GM21381 (cell line): ENCODE measurements around the gene EXOC3L2.
"Not testable (repeated sequence)": the region's sequence is repeated elsewhere in the genome, so short reads cannot be mapped to it uniquely, and the experiment has no call there.

ENCODE experiments used
- ATAC-seq: cut with Tn5 transposase; IDR thresholded peaks from one replicate; pipeline ENCODE4 v1.9.1; 2021; ENCODE audit warnings: mild to moderate bottlenecking, moderate library complexity; ENCODE audit not compliant: unreplicated experiment

The EXOC3L2 gene

DNA sequence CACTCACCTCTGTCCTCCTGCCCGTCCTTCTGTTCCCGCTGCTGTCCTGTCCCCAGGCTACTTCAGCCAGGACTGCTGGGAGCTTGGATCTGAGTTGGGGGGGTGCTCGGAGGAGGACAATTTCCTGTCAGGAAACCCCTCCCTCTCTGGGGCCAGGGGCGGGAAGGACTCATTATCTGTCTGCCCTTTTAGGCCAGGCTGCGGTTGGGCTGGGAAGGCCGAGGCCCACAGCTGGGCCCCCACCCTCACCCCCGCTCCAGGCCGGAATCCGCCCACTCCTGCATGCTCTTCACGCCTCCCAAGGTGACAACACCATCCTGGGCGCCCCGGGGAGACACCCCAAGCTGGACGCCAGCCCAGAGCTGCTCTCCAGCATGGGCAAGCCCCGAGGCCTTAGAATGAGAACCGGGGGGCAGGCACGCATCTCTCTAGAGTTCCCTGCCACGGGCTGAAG lies at the start of gene EXOC3L2:
TSS of gene EXOC3L2 (minus strand) at position 74 of the 454 bp plus-strand sequence. CDS start 6,362 bp downstream, outside the sequence.
- ATAC-seq: no peak

DNA sequence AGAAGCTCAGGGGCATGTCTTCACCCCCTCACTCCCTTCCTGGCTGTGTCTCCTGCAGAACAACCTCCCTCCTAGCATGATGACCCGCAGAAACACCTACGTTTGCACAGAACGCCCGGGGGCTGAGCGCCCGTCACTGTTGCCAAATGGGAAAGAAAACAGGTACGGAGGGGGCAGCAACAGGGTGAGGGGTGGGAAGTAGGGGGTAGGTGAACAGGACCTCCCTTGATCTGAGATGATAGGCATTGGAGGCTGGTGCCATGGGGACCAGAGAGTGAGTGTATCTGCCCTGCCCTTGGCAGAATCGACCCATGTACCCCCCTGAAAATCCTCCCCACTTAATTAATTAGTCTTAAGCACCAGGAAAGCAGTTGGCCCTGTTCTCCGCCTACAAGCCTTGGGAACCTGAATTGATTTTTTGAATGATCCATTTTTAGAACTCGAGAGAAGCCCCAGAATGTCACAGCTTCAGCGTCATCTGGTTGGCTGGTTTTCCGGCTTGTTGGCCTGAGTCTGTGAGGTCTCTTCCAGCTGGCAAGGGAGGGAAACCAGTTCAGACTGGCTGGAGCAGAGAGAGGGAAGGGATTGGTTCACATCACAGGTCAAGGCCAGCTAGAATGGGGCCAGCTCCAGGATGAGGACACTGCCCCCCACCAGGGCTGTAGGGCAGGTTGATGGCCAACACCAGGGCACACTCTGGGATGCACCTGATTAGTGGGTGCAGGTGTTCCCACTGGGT lies 49.3 kb upstream of the EXOC3L2 start:
- ATAC-seq: no peak

DNA sequence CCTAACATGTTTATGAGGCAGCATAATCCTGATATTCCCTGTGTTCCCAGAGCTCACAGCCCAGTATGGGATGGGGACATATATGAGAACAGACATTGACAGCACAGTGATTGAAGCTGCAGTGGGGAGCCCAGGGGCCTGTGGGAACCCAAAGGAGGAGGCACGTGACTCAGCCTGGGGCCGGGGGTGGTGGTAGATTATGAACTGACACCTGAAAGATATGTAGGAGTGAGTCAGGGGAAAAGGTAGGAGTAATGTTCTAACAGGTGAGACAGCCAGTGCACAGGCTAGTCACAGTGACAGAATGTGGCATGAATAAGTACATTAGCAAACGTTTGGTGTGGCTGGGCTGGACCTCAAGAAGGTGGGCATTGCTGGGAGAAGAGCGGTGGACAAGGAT lies 48.5 kb upstream of the EXOC3L2 start:
- no peak for ATAC-seq

GRCh38 chr19:45291834-45292233 lies 46.6 kb upstream of the EXOC3L2 start:
- ATAC-seq: no peak

- no peak for ATAC-seq
These were observed 45.2 kb upstream of the EXOC3L2 start for GRCh38 chr19:45290381-45290931.

- ATAC-seq: no peak
These were observed 38.3 kb upstream of the EXOC3L2 start for GRCh38 chr19:45283443-45284033.

- no peak for ATAC-seq
These were observed 35.3 kb upstream of the EXOC3L2 start for GRCh38 chr19:45280471-45280961.

GRCh38 chr19:45279587-45280192 lies 34.5 kb upstream of the EXOC3L2 start:
- no peak for ATAC-seq

- ATAC-seq: no peak
These were observed 32.9 kb upstream of the EXOC3L2 start for GRCh38 chr19:45278087-45278486.

- ATAC-seq: no peak
These were observed 31.1 kb upstream of the EXOC3L2 start for GRCh38 chr19:45276284-45276687.

DNA sequence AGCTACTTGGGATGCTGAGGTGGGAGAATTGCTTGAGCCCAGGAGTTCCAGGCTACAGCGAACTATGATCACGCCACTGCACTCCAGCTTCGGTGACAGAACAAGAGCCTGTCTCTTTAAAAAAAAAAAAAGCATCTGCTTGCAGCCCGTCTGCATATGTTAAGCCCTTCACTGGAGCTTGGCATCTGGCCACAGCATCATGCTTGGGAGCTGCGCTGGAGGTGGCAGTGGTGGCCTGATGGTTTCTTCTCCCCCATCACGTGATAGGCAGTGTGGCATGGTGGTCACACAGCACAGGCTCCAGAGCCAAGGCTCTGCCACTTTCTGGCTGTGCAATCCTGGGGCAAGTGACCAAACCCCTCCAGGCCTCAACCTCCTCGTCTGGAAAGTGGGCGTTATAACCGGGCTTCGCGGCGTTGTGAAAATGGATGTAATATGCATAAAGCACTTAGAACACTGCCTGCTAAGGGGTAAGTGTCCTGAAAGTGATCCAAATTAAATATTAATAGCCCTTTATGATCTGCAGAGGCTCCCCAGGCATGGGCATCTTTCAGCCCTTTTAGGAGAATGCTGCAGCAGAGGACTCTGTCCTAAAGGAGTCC lies 30.3 kb upstream of the EXOC3L2 start:
- ATAC-seq: no peak

- ATAC-seq: no peak
These were observed 28.3 kb upstream of the EXOC3L2 start for GRCh38 chr19:45273521-45273855.

- ATAC-seq: no peak
These were observed 26.5 kb upstream of the EXOC3L2 start for GRCh38 chr19:45271735-45272108.

GRCh38 chr19:45271098-45271734 lies 26.0 kb upstream of the EXOC3L2 start:
- ATAC-seq: no peak

DNA sequence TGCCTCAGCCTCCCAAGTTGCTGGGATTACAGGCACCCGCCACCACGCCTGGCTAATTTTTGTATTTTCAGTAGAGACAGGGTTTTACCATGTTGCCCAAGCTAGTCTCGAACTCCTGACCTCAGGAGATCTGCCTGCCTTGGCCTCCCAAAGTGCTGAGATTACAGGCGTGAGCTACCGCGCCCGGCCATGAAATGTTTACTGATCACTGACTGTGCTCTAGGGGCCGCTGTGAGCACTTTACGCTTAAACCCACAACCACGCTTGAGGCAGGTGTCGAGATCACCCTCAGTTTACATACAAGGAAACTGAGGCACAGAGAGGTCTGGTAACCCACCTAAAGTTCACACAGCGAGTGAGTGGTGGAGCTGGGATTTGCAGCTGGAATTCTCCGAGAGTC lies 24.7 kb upstream of the EXOC3L2 start:
- ATAC-seq: not testable (repeated sequence)

GRCh38 chr19:45267296-45267695 lies 22.1 kb upstream of the EXOC3L2 start:
- no peak for ATAC-seq

DNA sequence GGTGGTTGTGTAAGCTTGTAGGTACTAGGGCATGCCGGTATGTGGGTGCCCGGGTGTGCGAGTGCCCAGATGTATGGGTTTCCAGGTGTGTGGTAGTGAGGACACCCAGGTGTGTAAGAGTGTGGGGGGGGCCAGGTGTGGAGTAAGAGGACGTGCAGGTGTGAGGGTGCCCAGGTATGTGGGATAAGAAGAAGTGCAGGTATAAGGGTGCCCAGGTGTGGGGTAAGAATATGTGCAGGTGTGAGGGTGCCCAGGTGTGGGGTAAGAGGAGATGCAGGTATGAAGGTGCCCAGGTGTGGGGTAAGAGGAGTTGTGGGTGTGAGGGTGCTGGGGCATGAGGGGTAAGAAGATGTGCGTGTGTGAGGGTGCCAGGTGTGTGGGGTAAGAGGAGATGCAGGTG lies 20.2 kb upstream of the EXOC3L2 start:
- ATAC-seq: no peak

GRCh38 chr19:45264781-45265317 lies 19.6 kb upstream of the EXOC3L2 start:
- ATAC-seq: no peak

DNA sequence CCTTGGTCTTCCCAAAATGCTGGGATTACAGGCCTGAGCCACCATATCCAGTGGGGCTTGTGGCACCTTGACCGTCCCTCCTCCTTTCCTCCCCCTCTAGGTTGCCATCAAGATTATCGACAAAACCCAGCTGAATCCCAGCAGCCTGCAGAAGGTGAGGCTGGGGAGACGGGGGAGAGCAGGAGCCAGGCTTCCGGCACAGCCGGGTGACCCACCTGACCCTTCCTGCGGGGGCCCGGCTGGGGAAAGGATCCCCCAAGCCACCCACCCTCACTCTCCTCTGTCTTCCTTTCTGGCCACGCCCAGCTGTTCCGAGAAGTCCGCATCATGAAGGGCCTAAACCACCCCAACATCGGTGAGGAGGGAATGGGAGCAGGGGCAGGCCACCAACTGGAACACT lies 17.8 kb upstream of the EXOC3L2 start:
- no peak for ATAC-seq

- no peak for ATAC-seq
These were observed 17.4 kb upstream of the EXOC3L2 start for GRCh38 chr19:45262570-45262969.

DNA sequence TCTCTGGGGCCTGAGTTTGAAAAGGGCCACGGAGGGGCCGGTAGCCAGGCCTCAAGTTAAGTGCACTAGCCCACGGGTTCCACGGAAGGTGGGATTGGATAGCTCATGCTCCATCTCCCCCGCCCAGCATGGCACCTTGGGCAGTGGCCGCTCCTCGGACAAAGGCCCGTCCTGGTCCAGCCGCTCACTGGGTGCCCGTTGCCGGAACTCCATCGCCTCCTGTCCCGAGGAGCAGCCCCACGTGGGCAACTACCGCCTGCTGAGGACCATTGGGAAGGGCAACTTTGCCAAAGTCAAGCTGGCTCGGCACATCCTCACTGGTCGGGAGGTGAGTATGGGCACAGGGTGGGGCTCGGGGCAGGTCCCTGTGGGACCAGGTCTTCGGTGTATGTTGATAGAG lies 13.7 kb upstream of the EXOC3L2 start:
- no peak for ATAC-seq
